Measurements from ENCODE around the gene ATL2.
"Not testable (repeated sequence)": the region's sequence is repeated elsewhere in the genome, so short reads cannot be mapped to it uniquely, and the experiment has no call there.

DNA sequence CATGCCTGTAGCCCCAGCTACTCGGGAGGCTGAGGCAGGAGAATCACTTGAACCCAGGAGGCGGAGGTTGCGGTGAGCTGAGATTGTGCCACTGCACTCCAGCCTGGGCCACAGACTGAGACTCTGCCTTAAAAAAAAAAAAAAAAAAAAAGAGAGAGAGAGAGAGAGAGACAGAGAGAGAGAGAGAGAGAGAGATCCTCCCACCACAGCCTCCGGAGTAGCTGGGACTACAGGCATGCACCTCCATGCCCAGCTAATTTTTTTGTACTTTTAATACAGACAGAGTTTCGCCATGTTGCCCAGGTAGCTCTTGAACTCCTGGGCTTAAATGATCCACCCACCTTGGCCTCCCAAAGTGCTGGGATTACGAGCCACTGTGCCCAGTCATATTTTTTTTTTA is 119.4 kb downstream of the ATL2 start:
- TF ChIP-seq POLR2A, POLR2AphosphoS5, TAF1 (IDR thresholded peaks at IDR 0.05; ENCODE audit: low read depth, low read length): not testable (repeated sequence)

Measured in GM12891 (cell line).